ENCODE results near the gene ZNF385C. TPM values are rescaled to one million over a fixed set of nuclear protein-coding genes. Genes with fewer than 3 reads are reported as not detected.

ZNF385C gene
- polyA plus RNA-seq, 1 donor (not counting 4 experiments of a cell fraction or from before 2014, with no cell fraction given): 0.09 TPM

DNA sequence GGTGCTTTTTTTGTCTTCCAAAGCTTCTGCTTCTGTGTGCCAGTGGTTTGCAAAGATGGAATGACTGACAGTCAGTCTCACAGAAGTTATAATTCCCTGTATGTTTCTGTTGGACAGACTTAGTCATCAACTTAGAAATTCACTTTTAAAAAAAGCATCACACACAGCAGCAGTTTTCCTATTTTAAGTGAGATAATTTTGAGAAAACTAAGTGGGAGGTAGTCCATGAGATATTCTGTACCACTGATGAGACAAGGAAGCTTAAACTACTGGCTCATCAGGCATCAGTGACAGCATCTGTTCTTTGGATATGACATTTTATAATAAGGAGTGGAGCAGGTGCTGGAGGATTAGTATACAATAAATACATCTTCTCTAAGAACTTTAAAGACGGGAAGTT is 111.6 kb downstream of the ZNF385C start:
- TF ChIP-seq, protein P1, sequence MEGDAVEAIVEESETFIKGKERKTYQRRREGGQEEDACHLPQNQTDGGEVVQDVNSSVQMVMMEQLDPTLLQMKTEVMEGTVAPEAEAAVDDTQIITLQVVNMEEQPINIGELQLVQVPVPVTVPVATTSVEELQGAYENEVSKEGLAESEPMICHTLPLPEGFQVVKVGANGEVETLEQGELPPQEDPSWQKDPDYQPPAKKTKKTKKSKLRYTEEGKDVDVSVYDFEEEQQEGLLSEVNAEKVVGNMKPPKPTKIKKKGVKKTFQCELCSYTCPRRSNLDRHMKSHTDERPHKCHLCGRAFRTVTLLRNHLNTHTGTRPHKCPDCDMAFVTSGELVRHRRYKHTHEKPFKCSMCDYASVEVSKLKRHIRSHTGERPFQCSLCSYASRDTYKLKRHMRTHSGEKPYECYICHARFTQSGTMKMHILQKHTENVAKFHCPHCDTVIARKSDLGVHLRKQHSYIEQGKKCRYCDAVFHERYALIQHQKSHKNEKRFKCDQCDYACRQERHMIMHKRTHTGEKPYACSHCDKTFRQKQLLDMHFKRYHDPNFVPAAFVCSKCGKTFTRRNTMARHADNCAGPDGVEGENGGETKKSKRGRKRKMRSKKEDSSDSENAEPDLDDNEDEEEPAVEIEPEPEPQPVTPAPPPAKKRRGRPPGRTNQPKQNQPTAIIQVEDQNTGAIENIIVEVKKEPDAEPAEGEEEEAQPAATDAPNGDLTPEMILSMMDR (optimal IDR thresholded peaks at IDR 0.05 in 1 of 3, IDR thresholded peaks at IDR 0.05 in 1 of 3, conservative IDR thresholded peaks at IDR 0.05 in 1 of 3; ENCODE audit: extremely low read depth in 1 of 3, insufficient read depth in 2 of 3, low read length in 3 of 3): no peak
- TF ChIP-seq EZH2 (IDR thresholded peaks at IDR 0.05; ENCODE audit: low read length): no peak
- Histone ChIP-seq H3K9ac (ENCODE audit: control insufficient read depth, extremely low read depth, insufficient read depth, low read length) (no peak overlapping the region), H3K79me2 (ENCODE audit: control insufficient read depth, insufficient read depth, low read length) (no peaks in the 10 kb centered on the region), H3K27me3 (ENCODE audit: control insufficient read depth, extremely low read depth, insufficient read depth, low read length) (no peaks in the 10 kb centered on the region), H3K9me3 (ENCODE audit: control insufficient read depth, low read depth, low read length) (no peaks in the 10 kb centered on the region), H3K4me1 (ENCODE audit: control insufficient read depth, extremely low read depth, insufficient read depth, low read length) (no peaks in the 10 kb centered on the region), H4K20me1 (ENCODE audit: control insufficient read depth, extremely low read depth, insufficient read depth, low read length) (no peaks in the 10 kb centered on the region), H2AFZ (ENCODE audit: control insufficient read depth, low read length) (no peak overlapping the region), H3K9me1 (ENCODE audit: control insufficient read depth, extremely low read depth, insufficient read depth, low read length) (no peaks in the 10 kb centered on the region), H3K36me3 (ENCODE audit: control insufficient read depth in 2 of 2, extremely low read depth in 1 of 2, insufficient read depth in 2 of 2, low read length in 2 of 2) (peaks cover 41 to 56% of the 10 kb centered on the region in 2 experiments), H3K27ac (ENCODE audit: control insufficient read depth, insufficient read depth, low read length) (no peak overlapping the region), H3K4me2 (ENCODE audit: control insufficient read depth, extremely low read depth, insufficient read depth, low read depth, low read length) (no peak overlapping the region), H3K4me3 (ENCODE audit: control insufficient read depth in 2 of 3, extremely low read depth in 1 of 3, insufficient read depth in 2 of 3, low read depth in 1 of 3, low read length in 3 of 3) (no peak overlapping the region)
- DNase-seq (ENCODE audit: low read depth, low spot score) (no peak), FAIRE-seq (no peak)
- dilution Hi-C loops (cut with MboI; ENCODE audit: extremely low pct_ligation_motif_present, low sequenced_read_pairs): no loop called here

DNA sequence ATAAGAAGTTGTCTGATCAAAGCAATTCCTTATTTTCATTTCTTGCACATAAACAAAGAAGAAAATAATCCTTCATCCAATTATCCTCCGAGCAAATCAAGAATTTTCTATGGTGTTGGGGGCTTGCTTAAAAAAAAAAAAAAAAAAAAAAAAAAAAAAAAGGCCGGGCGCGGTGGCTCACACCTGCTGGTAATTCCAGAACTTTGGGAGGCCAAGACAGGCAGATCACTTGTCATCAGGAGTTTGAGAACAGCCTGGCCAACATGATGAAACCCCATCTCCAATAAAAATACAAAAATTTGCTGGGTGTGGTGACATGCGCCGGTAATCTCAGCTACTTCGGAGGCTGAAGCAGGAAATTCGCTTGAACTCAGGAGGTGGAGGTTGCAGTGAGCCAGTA is 112.4 kb downstream of the ZNF385C start:
- H2AFZ ChIP-seq (ENCODE audit: control insufficient read depth, low read length): no peak overlapping the region
- no peak overlapping the region for H3K4me3 ChIP-seq (ENCODE audit: control insufficient read depth in 2 of 3, extremely low read depth in 1 of 3, insufficient read depth in 2 of 3, low read depth in 1 of 3, low read length in 3 of 3)
- H3K79me2 ChIP-seq (ENCODE audit: control insufficient read depth, insufficient read depth, low read length): no peaks in the 10 kb centered on the region
- H3K27me3 ChIP-seq (ENCODE audit: control insufficient read depth, extremely low read depth, insufficient read depth, low read length): no peaks in the 10 kb centered on the region
- no peak overlapping the region for H3K27ac ChIP-seq (ENCODE audit: control insufficient read depth, insufficient read depth, low read length)
- peaks cover 43 to 57% of the 10 kb centered on the region in 2 experiments for H3K36me3 ChIP-seq (ENCODE audit: control insufficient read depth in 2 of 2, extremely low read depth in 1 of 2, insufficient read depth in 2 of 2, low read length in 2 of 2)
- no peaks in the 10 kb centered on the region for H3K9me3 ChIP-seq (ENCODE audit: control insufficient read depth, low read depth, low read length)
- DNase-seq (ENCODE audit: low read depth, low spot score): no peak
- TF ChIP-seq EZH2 (IDR thresholded peaks at IDR 0.05; ENCODE audit: low read length): no peak
- TF ChIP-seq, protein P1 (optimal IDR thresholded peaks at IDR 0.05 in 1 of 3, IDR thresholded peaks at IDR 0.05 in 1 of 3, conservative IDR thresholded peaks at IDR 0.05 in 1 of 3; ENCODE audit: extremely low read depth in 1 of 3, insufficient read depth in 2 of 3, low read length in 3 of 3): no peak
- no peak overlapping the region for H3K4me2 ChIP-seq (ENCODE audit: control insufficient read depth, extremely low read depth, insufficient read depth, low read depth, low read length)
- FAIRE-seq: no peak
- H3K9ac ChIP-seq (ENCODE audit: control insufficient read depth, extremely low read depth, insufficient read depth, low read length): no peak overlapping the region
- dilution Hi-C loops (cut with MboI; ENCODE audit: extremely low pct_ligation_motif_present, low sequenced_read_pairs): no loop called here
- no peaks in the 10 kb centered on the region for H4K20me1 ChIP-seq (ENCODE audit: control insufficient read depth, extremely low read depth, insufficient read depth, low read length)
- H3K9me1 ChIP-seq (ENCODE audit: control insufficient read depth, extremely low read depth, insufficient read depth, low read length): no peaks in the 10 kb centered on the region
- no peaks in the 10 kb centered on the region for H3K4me1 ChIP-seq (ENCODE audit: control insufficient read depth, extremely low read depth, insufficient read depth, low read length)
